Measurements from ENCODE around the gene FCHSD2.

- TF ChIP-seq CTCF (IDR thresholded peaks at IDR 0.05; ENCODE audit: control extremely low read depth in 1 of 3, insufficient read depth in 1 of 3, low read depth in 1 of 3, low read length in 3 of 3) (no peak), EP300 (IDR thresholded peaks at IDR 0.05; ENCODE audit: borderline replicate concordance in 1 of 2, low read depth in 2 of 2, low read length in 2 of 2) (no peak), SUZ12 (IDR thresholded peaks at IDR 0.05; ENCODE audit: low read length) (no peak), POLR2AphosphoS5 (IDR thresholded peaks at IDR 0.05; ENCODE audit: low read depth, low read length) (no peak), POLR2A (IDR thresholded peaks at IDR 0.05; ENCODE audit: control extremely low read depth in 1 of 2, low read depth in 2 of 2, low read length in 2 of 2) (no peak), EGR1 (IDR thresholded peaks at IDR 0.05; ENCODE audit: borderline replicate concordance, low read depth, low read length) (no peak), RXRA (IDR thresholded peaks at IDR 0.05; ENCODE audit: insufficient read depth, low read depth, low read length) (no peak), YY1 (IDR thresholded peaks at IDR 0.05; ENCODE audit: low read depth, low read length) (no peak), TAF1 (IDR thresholded peaks at IDR 0.05; ENCODE audit: low read depth, low read length) (no peak), MAFK (IDR thresholded peaks at IDR 0.05; ENCODE audit: low read depth, low read length) (no peak), HDAC2 (IDR thresholded peaks at IDR 0.05; ENCODE audit: borderline replicate concordance in 1 of 2, low read depth in 2 of 2, low read length in 2 of 2) (no peak), PHF8 (conservative IDR thresholded peaks at IDR 0.05; ENCODE audit: low read depth, low read length) (no peak)
These were observed 325.6 kb downstream of the FCHSD2 start for GRCh38 chr11:72816404-72816990.
